ENCODE data around the gene HSD17B11.

DNA sequence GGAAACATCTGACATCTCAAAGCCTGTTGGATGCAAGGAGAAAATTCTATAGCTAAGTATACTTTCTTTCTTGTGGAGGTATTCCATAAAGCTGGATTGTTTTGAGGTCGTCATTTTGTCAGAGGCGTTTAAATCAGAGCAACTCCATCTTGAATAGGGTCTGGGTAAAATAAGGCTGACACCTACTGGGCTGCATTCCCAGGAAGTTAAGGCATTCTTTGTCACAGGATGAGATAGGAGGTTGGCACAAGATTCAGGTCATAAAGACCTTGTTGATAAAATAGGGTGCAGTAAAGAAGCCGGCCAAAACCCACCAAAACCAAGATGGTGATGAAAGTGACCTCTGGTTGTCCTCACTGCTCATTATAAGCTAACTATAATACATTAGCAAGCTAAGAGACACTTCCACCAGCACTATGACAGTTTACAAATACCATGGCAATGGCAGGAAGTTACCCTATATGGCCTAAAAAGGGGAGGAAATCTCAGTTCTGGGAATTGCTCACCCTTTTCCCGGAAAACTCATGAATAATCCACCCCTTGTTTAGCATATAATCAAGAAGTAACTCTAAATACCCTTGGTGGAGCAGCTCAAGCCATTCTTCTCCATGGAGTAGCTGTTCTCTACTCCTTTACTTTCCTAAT, 80.2 kb downstream of the HSD17B11 start:
- TF ChIP-seq, protein P1, sequence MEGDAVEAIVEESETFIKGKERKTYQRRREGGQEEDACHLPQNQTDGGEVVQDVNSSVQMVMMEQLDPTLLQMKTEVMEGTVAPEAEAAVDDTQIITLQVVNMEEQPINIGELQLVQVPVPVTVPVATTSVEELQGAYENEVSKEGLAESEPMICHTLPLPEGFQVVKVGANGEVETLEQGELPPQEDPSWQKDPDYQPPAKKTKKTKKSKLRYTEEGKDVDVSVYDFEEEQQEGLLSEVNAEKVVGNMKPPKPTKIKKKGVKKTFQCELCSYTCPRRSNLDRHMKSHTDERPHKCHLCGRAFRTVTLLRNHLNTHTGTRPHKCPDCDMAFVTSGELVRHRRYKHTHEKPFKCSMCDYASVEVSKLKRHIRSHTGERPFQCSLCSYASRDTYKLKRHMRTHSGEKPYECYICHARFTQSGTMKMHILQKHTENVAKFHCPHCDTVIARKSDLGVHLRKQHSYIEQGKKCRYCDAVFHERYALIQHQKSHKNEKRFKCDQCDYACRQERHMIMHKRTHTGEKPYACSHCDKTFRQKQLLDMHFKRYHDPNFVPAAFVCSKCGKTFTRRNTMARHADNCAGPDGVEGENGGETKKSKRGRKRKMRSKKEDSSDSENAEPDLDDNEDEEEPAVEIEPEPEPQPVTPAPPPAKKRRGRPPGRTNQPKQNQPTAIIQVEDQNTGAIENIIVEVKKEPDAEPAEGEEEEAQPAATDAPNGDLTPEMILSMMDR (IDR thresholded peaks at IDR 0.05), result no peak
- TF ChIP-seq POLR2A (IDR thresholded peaks at IDR 0.05), result no peak

Data from esophagus squamous epithelium (tissue), 4 donors.